DMS153 treated with DMSO at 0.1 percent for 48 hours (cell line): ENCODE measurements around the gene STON2.
A peak's percentile ranks its signal among the peaks of the same experiment; 100 is the strongest.
"Not testable (repeated sequence)": the region's sequence is repeated elsewhere in the genome, so short reads cannot be mapped to it uniquely, and the experiment has no call there.

Experiments
- DNase-seq: peaks from one replicate; lab custom pipeline; 2025; ENCODE audit not compliant: unreplicated experiment; lab: John Stamatoyannopoulos, UW

The STON2 gene

GRCh38 chr14:81224222-81224621, 175.9 kb downstream of the STON2 start:
- DNase-seq, result no peak

GRCh38 chr14:81223788-81224187, 176.3 kb downstream of the STON2 start:
- not testable (repeated sequence) for DNase-seq

GRCh38 chr14:81222691-81223090, 177.4 kb downstream of the STON2 start:
- no peak for DNase-seq

GRCh38 chr14:81222126-81222525, 178.0 kb downstream of the STON2 start:
- DNase-seq, result no peak

GRCh38 chr14:81221579-81222102, 178.5 kb downstream of the STON2 start:
- no peak for DNase-seq

GRCh38 chr14:81220830-81221578, 179.1 kb downstream of the STON2 start, which contains the start of gene GTF2A1:
Gene GTF2A1, minus strand, starts transcription at chr14:81220959. Its CDS starts 441 bp downstream, at chr14:81220518.
- peak; percentile 95 for DNase-seq

- no peak for DNase-seq
Measured at GRCh38 chr14:81220580-81220829, 179.6 kb downstream of the STON2 start.

GRCh38 chr14:81219759-81220579, 180.2 kb downstream of the STON2 start:
- DNase-seq, result peak; percentile 19

GRCh38 chr14:81219210-81219758, 180.8 kb downstream of the STON2 start:
- DNase-seq, result peak; percentile 95

GRCh38 chr14:81211844-81212243, 188.3 kb downstream of the STON2 start:
- DNase-seq, result no peak
